ACC112 (cell line): ENCODE results near the gene TMPRSS5.
"Not testable (repeated sequence)": the region's sequence is repeated elsewhere in the genome, so short reads cannot be mapped to it uniquely, and the experiment has no call there.

Experiments
- H2AFZ ChIP-seq: fragments of 200-600 bp; sonication (generic); one replicate; pipeline ENCODE4 v1.6.0; 2017; ENCODE audit warnings: antibody characterized with exemption, low read length; ENCODE audit not compliant: unreplicated experiment
- H3K27ac ChIP-seq: fragments of 200-600 bp; sonication (generic); 2 replicates; pipeline ENCODE4 v1.5.1; 2014; ENCODE audit warnings: low read depth, mild to moderate bottlenecking, antibody characterized with exemption, low read length, moderate library complexity
- H3K27me3 ChIP-seq: fragments of 200-600 bp; sonication (generic); 2 replicates; pipeline ENCODE4 v1.6.1; 2014; ENCODE audit warnings: mild to moderate bottlenecking, antibody characterized with exemption, low read length, moderate library complexity, mixed read lengths; ENCODE audit not compliant: insufficient read depth
- H3K36me3 ChIP-seq: fragments of 200-600 bp; sonication (generic); 2 replicates; pipeline ENCODE4 v1.6.1; 2016; ENCODE audit warnings: mild to moderate bottlenecking, antibody characterized with exemption, low read length, moderate library complexity, mixed read lengths; ENCODE audit not compliant: insufficient read depth
- H3K4me1 ChIP-seq: fragments of 200-600 bp; sonication (generic); one replicate; pipeline ENCODE4 v1.6.1; 2016; ENCODE audit warnings: low read length, mixed read lengths; ENCODE audit not compliant: insufficient read depth, unreplicated experiment, control insufficient read depth
- H3K4me3 ChIP-seq: fragments of 200-600 bp; sonication (generic); 2 replicates; pipeline ENCODE4 v1.5.1; 2014; ENCODE audit warnings: mild to moderate bottlenecking, low read depth, low read length
- H3K79me2 ChIP-seq: fragments of 200-600 bp; sonication (generic); one replicate; pipeline ENCODE4 v1.6.0; 2016; ENCODE audit warnings: low read length; ENCODE audit not compliant: control insufficient read depth, unreplicated experiment, insufficient read depth

Gene TMPRSS5

DNA sequence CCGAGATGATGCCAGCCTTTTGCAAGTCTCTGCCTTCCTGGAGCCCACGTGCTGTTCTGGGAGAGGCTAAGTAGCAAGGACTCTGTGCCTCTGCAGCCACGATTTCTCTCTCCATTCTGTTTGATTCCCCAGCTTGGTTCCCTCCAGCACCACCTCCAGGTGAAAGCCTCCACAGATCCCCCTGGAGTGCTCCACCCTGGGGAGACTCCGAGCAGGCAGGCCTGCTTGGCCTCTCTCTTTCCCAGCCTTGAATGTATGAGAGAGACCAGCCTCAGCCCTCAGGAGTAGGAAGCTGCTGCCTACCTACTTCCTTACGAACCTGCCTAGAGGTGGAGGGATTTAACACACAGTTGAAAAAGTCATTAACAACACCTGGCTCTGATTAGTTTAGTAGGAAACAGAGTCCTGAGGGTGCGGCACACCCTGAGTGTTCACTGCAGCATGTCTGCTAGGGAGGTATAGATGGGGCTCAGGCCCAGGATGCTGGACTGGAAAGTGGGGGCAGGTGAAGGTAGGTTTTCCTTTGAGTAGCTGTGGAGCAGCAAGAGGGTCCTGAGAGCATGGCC lies 22.5 kb downstream of the TMPRSS5 start:
- Histone ChIP-seq H3K4me1 (peaks cover 6% of the 10 kb centered on the region), H3K27me3 (peaks cover 14% of the 10 kb centered on the region; the same call in 1 of the 2 replicates), H3K36me3 (no peaks in the 10 kb centered on the region), H3K4me3 (no peak overlapping the region), H2AFZ (no peak overlapping the region), H3K27ac (no peak overlapping the region), H3K79me2 (no peaks in the 10 kb centered on the region)

DNA sequence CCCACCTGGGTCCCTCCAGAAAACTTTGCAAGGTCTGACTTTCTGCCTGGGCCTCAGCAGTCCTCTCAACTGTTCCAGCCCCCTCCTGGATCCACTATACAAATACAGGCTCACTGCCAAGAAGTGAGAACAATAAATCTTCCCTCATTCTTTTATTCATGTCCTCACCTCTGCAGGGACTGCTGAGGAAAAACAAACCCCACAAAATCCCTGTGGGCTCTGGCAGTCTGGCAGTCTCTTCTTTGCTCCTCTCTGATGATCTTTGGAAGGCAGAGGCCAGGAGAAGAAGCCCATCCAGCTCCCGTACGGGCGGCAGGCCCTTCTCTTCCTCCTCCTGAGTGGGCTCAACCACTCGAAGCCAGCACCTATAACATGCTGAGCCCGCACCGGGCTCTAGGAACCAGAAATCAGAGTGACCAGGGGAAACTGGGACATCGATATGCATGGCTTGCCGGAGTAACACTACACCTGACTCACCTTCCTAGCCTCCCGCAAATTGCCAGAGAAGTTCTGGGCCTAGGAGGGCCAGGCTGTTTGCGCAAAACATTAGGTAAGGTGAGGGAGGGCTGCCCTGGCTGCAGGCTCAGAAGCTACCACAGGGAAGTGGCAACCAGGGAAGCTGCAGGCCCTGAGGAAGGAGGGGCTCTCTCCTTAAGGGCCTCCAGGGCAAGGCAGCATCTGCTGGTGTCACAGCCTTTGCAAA lies 24.2 kb downstream of the TMPRSS5 start:
- Histone ChIP-seq H3K4me1 (peaks cover 6% of the 10 kb centered on the region), H3K27me3 (peaks cover 18% of the 10 kb centered on the region; the same call in 1 of the 2 replicates), H3K36me3 (no peaks in the 10 kb centered on the region), H3K79me2 (no peaks in the 10 kb centered on the region), H2AFZ (no peak overlapping the region), H3K4me3 (no peak overlapping the region), H3K27ac (no peak overlapping the region)

DNA sequence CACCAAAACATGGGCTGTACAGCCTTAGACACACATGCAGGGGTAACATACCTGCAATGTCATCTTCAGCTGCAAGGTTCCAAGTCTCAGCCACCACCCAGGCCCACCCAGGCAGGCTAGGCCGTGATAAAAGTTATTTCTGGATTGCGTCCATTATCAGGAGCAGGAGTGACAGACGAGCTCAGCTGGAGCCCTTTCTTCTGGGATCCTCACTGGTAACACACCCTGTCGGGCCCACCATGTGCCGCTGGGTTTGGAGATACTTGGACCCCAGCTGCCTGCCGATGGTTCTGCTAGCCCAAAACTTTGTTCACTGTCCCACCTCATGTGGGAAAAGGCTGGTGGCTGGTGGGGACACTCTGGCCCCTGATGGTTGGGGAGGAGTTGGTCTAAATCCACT lies 24.8 kb downstream of the TMPRSS5 start:
- Histone ChIP-seq H3K4me3 (no peak overlapping the region), H3K36me3 (no peaks in the 10 kb centered on the region), H3K79me2 (no peaks in the 10 kb centered on the region), H3K27ac (no peak overlapping the region), H3K27me3 (peaks cover 18% of the 10 kb centered on the region; the same call in 1 of the 2 replicates), H2AFZ (no peak overlapping the region), H3K4me1 (peaks cover 8% of the 10 kb centered on the region)

DNA sequence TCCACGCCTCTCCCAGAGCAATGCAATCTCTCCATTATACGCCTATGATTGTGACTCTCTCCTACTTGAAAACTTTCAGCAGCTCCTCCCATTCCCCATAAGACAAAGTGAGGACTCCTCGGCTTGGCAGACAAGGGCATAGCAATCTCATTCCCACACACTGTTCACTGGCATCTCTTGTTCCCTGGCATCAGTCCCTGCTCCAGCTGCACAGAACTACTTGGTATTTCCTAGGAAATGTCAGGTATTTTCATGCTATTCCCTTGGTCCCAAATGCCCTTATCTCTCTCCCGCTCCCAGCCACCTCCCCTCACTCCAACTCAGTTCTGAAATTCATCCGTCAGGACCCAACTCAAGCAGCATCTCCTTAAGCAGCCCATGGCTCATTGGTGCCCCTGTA lies 28.4 kb downstream of the TMPRSS5 start:
- Histone ChIP-seq H3K36me3 (no peaks in the 10 kb centered on the region), H3K27me3 (0 out of 2 replicates have a peak, but pooled peaks cover 3% of the 10 kb centered on the region), H3K4me1 (peaks cover 40% of the 10 kb centered on the region), H2AFZ (no peak overlapping the region), H3K27ac (no peak overlapping the region), H3K4me3 (no peak overlapping the region), H3K79me2 (no peaks in the 10 kb centered on the region)

DNA sequence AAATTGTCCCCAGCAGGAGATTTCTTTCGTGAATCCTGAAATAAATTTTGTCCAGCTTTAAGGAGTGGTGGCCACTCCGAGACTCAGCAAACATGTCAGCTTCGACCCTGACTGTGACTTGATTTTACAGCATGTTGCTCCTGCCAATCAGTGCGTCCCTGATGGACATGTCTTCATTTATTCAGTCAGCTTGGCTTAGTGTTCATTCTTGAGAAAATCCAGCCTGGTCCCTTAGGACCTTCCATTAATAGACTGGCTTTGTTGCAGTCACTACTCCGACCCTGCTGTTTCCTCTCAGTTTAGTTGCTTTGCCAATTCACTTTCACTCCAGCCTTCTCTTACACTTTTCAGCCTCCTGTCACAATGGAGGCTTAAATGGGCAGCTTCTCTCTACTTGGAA lies 30.5 kb downstream of the TMPRSS5 start:
- Histone ChIP-seq H3K4me1 (peaks cover 35% of the 10 kb centered on the region), H3K27ac (peak overlapping the region; percentile 93), H3K79me2 (no peaks in the 10 kb centered on the region), H2AFZ (no peak overlapping the region), H3K27me3 (0 out of 2 replicates have a peak, but pooled peaks cover 3% of the 10 kb centered on the region), H3K4me3 (peak overlapping the region; percentile 9; the same call in 1 of the 2 replicates), H3K36me3 (no peaks in the 10 kb centered on the region)

DNA sequence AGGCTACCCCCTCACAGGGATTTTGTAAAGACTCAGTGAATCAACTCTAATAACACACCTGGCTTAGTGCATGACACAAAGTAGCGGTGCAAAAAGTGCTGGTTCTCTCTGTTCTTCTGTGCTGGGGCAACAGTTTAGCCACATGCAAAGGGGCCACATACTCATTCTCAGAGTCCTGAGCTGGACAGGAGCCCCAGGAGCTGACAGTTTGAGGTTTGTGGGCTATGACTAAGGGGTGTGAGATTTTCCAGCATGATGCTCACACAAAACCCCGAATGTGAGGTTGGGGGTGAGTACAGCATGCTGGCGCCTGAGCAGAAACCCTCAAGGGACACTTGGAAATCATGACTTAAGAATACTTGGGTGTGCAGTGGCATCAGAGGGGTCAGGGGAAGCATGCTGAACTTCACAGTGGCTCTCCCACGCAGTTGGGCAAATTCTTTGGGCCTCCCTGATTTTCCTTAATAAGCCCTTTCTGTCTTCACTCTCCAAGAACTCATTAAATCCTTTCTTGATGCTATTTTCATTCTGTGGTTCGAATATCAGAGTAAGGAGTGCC lies 31.0 kb downstream of the TMPRSS5 start:
- Histone ChIP-seq H3K27me3 (0 out of 2 replicates have a peak, but pooled peaks cover 3% of the 10 kb centered on the region), H3K4me1 (peaks cover 35% of the 10 kb centered on the region), H3K79me2 (no peaks in the 10 kb centered on the region), H3K4me3 (peak overlapping the region; percentile 9; the same call in 1 of the 2 replicates), H2AFZ (no peak overlapping the region), H3K36me3 (no peaks in the 10 kb centered on the region), H3K27ac (peak overlapping the region; percentile 93)

DNA sequence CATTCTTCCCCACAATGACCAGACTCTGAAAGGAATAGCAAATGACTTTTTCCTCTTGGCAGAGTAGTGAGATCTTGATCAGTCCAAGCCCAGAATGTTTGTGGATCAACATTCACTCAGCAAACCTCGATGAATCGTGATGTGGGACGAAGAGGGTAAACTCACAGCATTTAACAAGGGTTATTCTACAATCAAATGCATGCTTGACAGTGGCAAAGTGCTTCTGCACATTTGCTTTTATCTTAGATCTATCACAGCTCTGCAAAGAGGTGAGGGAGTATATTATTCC lies 31.8 kb downstream of the TMPRSS5 start:
- Histone ChIP-seq H3K79me2 (no peaks in the 10 kb centered on the region), H2AFZ (no peak overlapping the region), H3K27ac (peak overlapping the region; percentile 66), H3K36me3 (no peaks in the 10 kb centered on the region), H3K4me3 (no peak overlapping the region), H3K4me1 (peaks cover 35% of the 10 kb centered on the region), H3K27me3 (0 out of 2 replicates have a peak, but pooled peaks cover 3% of the 10 kb centered on the region)

DNA sequence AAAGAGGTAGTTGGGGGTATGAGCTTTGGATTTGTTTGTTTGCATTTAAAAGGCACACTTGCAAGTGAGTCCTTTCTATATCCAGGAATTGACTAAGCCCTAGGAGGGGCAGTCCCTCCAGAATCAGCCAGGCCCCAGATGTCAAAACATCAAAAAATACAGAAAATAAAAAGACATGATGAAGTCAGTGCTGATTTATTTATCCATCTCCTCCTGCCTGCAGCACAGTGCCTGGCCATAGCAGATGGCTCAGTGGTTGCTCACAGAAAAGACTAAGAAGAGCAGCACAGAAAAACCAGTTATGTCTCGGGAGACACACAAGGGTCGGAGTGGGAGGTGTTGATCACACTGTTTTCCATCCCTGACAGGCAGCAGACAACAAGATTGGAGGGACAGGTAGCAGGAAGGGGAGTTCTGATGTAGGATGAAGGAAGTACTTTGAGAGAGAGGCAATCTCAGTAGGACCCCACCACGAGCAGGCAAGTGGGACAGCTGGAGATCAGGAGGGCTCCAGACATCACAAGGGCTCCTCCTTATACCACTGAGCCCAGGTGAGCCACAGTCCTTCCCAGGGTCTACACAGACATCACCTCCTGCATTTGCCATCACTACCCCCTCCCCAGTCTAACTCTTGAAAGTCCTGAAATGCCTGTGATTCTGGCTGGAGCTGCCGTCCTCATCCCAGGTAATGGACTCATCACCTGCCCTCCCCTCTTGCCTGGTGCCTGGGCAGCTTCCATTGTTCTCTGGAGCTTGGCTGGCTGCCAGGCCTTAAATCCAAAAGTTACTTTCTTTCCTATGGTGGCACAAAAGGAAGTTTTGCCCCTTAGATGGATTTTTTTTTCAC lies 32.3 kb downstream of the TMPRSS5 start:
- Histone ChIP-seq H3K27ac (peak overlapping the region; percentile 66; the same call in 1 of the 2 replicates), H3K4me1 (peaks cover 35% of the 10 kb centered on the region), H3K27me3 (0 out of 2 replicates have a peak, but pooled peaks cover 3% of the 10 kb centered on the region), H3K79me2 (no peaks in the 10 kb centered on the region), H2AFZ (no peak overlapping the region), H3K4me3 (no peak overlapping the region), H3K36me3 (no peaks in the 10 kb centered on the region)

DNA sequence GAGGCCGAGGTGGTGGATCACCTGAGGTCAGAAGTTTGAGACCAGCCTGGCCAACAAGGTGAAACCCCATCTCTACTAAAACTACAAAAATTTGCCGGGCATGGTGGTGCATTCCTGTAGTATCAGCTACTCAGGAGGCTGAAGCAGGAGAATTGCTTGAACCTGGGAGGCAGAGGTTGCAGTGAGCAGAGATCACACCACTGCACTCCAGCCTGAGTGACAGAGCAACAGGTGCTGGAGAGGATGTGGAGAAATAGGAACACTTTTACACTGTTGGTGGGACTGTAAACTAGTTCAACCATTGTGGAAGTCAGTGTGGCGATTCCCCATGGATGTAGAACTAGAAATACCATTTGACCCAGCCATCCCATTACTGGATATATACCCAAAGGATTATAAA lies 34.2 kb downstream of the TMPRSS5 start:
- not testable (repeated sequence) for H3K36me3 ChIP-seq, H3K4me3 ChIP-seq, H3K79me2 ChIP-seq, H2AFZ ChIP-seq, H3K27me3 ChIP-seq, H3K27ac ChIP-seq
- H3K4me1 ChIP-seq: peaks cover 35% of the 10 kb centered on the region

DNA sequence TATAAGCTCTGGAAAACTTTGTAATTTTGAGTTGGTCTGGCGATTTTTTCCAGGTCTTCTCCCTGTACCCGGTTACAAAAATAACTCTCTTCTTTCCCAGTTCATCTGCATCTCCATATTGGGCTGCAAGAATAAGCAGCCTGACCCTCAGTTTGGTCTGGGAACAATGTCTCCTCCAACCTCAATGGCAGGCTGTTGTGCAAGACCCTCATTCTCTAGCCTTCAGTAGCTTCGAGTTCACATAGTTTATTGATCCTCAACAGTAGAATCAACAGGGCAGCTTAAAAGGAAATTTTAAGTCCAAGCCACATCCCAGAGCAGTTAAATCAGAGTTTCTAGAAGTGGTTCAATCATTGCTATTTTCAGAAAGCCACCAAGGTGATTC lies 35.3 kb downstream of the TMPRSS5 start:
- Histone ChIP-seq H3K27ac (no peak overlapping the region), H2AFZ (no peak overlapping the region), H3K79me2 (no peaks in the 10 kb centered on the region), H3K4me3 (no peak overlapping the region), H3K36me3 (no peaks in the 10 kb centered on the region), H3K4me1 (peaks cover 28% of the 10 kb centered on the region), H3K27me3 (no peaks in the 10 kb centered on the region)
